SK-N-SH treated with all-trans-retinoic acid at 6 μM for 48 hours (cell line): Measurements from ENCODE around the gene FFAR3.

Experiments
- ATAC-seq: fragments of 200-7000 bp; cut with Tn5 transposase; 3 replicates; pipeline ENCODE4 v1.9.1; 2020; ENCODE audit warnings: mild to moderate bottlenecking, moderate library complexity
- ARNTL ChIP-seq: fragments of 450-650 bp; formaldehyde crosslinking; IDR thresholded peaks from 2 replicates; pipeline ENCODE4 v1.5.0; 2020; ENCODE audit warnings: low read depth, mild to moderate bottlenecking, moderate library complexity, borderline replicate concordance
- BACH2 ChIP-seq: fragments of 250-450 bp; sonication (Bioruptor Pico); IDR thresholded peaks from 2 replicates; pipeline ENCODE4 v1.9.0; 2021; ENCODE audit warnings: mild to moderate bottlenecking, borderline replicate concordance
- CSDC2 ChIP-seq: fragments of 250-450 bp; sonication (Bioruptor Pico); IDR thresholded peaks from 2 replicates; pipeline ENCODE4 v1.5.0; 2020; ENCODE audit warnings: mild to moderate bottlenecking, moderate library complexity
- ESRRG ChIP-seq: fragments of 250-450 bp; sonication (Bioruptor Pico); IDR thresholded peaks from 2 replicates; pipeline ENCODE4 v1.6.1; 2021; ENCODE audit warnings: mild to moderate bottlenecking
- GLIS3 ChIP-seq: fragments of 250-450 bp; sonication (Bioruptor Pico); IDR thresholded peaks from 2 replicates; pipeline ENCODE4 v1.5.0; 2020; ENCODE audit warnings: mild to moderate bottlenecking, moderate library complexity
- ISL1 ChIP-seq: fragments of 250-450 bp; sonication (Bioruptor Pico); IDR thresholded peaks from 2 replicates; pipeline ENCODE4 v2.1.2; 2022; ENCODE audit warnings: mild to moderate bottlenecking, moderate library complexity
- OSR1 ChIP-seq: fragments of 250-450 bp; sonication (Bioruptor Pico); IDR thresholded peaks from 2 replicates; pipeline ENCODE4 v1.8.0; 2022; ENCODE audit warnings: moderate library complexity, mild to moderate bottlenecking, inconsistent platforms
- PPARA ChIP-seq: fragments of 250-450 bp; sonication (Bioruptor Pico); IDR thresholded peaks from 2 replicates; pipeline ENCODE4 v1.5.0; 2020; ENCODE audit warnings: mild to moderate bottlenecking, borderline replicate concordance
- RARB ChIP-seq: fragments of 250-450 bp; sonication (Bioruptor Pico); IDR thresholded peaks from 2 replicates; pipeline ENCODE4 v1.8.0; 2021; ENCODE audit warnings: mild to moderate bottlenecking, moderate library complexity
- SNAI2 ChIP-seq: fragments of 250-450 bp; sonication (Bioruptor Pico); IDR thresholded peaks from 2 replicates; pipeline ENCODE4 v1.5.0; 2020; ENCODE audit warnings: mild to moderate bottlenecking, moderate library complexity
- TCF4 ChIP-seq: fragments of 250-450 bp; sonication (Bioruptor Pico); IDR thresholded peaks from 2 replicates; pipeline ENCODE4 v1.8.0; 2021; ENCODE audit warnings: mild to moderate bottlenecking, moderate library complexity, borderline replicate concordance
- TOX ChIP-seq: fragments of 250-450 bp; sonication (Bioruptor Pico); IDR thresholded peaks from 2 replicates; pipeline ENCODE4 v1.8.0; 2021; ENCODE audit warnings: mild to moderate bottlenecking, moderate library complexity, borderline replicate concordance
- ZC3H10 ChIP-seq: fragments of 250-450 bp; sonication (Bioruptor Pico); IDR thresholded peaks from 2 replicates; pipeline ENCODE4 v1.5.1; 2021; ENCODE audit warnings: mild to moderate bottlenecking, moderate library complexity
- ZFP3 ChIP-seq: fragments of 250-450 bp; sonication (Bioruptor Pico); IDR thresholded peaks from 2 replicates; pipeline ENCODE4 v1.5.0; 2020; ENCODE audit warnings: mild to moderate bottlenecking, moderate library complexity
- ZFP30 ChIP-seq: fragments of 450-650 bp; formaldehyde crosslinking; IDR thresholded peaks from 2 replicates; pipeline ENCODE4 v1.5.0; 2022; ENCODE audit warnings: mild to moderate bottlenecking, moderate library complexity
- ZNF565 ChIP-seq: fragments of 450-650 bp; formaldehyde crosslinking; conservative IDR thresholded peaks from 2 replicates; pipeline ENCODE4 v1.5.0; 2020; ENCODE audit warnings: low read depth, mild to moderate bottlenecking, moderate library complexity
- ZNF70 ChIP-seq: fragments of 450-650 bp; formaldehyde crosslinking; IDR thresholded peaks from 2 replicates; pipeline ENCODE4 v1.5.0; 2020; ENCODE audit warnings: mild to moderate bottlenecking, moderate library complexity
- ZNF8 ChIP-seq: fragments of 450-650 bp; formaldehyde crosslinking; IDR thresholded peaks from 2 replicates; pipeline ENCODE4 v1.5.0; 2020; ENCODE audit warnings: mild to moderate bottlenecking, moderate library complexity
- TF ChIP-seq, protein P1 (sequence below): fragments of 250-450 bp; sonication (Bioruptor Pico); IDR thresholded peaks from 2 replicates; pipeline ENCODE4 v1.5.1; 2020; ENCODE audit warnings: low read depth, mild to moderate bottlenecking, moderate library complexity
- TF ChIP-seq, protein P2 (sequence below): fragments of 250-450 bp; sonication (Bioruptor Pico); IDR thresholded peaks from 2 replicates; pipeline ENCODE4 v1.5.1; 2021; ENCODE audit warnings: mild to moderate bottlenecking, moderate library complexity
- TF ChIP-seq, protein P3 (sequence below): fragments of 250-450 bp; sonication (Bioruptor Pico); IDR thresholded peaks from 2 replicates; pipeline ENCODE4 v1.8.0; 2020; ENCODE audit warnings: mild to moderate bottlenecking, moderate library complexity, borderline replicate concordance
- TF ChIP-seq, protein P4 (sequence below): fragments of 250-450 bp; sonication (Bioruptor Pico); IDR thresholded peaks from 2 replicates; pipeline ENCODE4 v1.8.0; 2021; ENCODE audit warnings: low read depth, mild to moderate bottlenecking, moderate library complexity, borderline replicate concordance

FFAR3 gene

DNA sequence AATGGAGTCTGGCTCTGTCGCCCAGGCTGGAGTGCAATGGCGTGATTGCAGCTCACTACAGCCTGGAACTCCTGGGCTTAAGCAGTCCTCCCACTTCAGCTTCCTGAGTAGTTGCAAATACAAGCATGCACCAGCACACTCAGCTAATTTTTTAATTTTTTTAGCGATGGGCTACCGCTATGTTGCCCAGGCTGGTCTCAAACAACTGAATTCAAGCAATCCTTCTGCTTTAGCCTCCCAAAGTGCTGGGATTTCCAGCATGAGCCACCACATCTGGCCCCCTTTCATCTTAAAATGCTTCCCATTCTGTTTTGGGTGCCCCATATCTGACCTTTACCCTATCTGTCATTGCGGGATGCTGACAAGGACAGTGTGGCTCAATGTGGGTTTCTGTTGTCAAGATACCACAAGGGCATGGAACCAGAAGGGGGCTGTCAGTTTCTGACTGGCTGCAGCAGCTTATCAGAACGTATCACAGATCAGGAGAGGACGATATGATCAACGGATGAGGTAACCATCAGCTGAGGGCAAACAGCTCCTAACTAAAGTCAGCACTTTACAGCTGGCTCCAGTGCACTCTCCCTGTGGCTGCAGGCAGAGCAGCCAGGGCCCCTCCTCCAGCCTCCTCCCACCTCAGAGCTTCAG is 45.0 kb downstream of the FFAR3 start:
- TF ChIP-seq, protein P1, sequence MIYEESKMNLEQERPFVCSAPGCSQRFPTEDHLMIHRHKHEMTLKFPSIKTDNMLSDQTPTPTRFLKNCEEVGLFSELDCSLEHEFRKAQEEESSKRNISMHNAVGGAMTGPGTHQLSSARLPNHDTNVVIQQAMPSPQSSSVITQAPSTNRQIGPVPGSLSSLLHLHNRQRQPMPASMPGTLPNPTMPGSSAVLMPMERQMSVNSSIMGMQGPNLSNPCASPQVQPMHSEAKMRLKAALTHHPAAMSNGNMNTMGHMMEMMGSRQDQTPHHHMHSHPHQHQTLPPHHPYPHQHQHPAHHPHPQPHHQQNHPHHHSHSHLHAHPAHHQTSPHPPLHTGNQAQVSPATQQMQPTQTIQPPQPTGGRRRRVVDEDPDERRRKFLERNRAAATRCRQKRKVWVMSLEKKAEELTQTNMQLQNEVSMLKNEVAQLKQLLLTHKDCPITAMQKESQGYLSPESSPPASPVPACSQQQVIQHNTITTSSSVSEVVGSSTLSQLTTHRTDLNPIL (CRISPR knock-in tag): no peak
- no peak for TF ChIP-seq RARB (CRISPR knock-in tag)
- no peak for TF ChIP-seq BACH2 (CRISPR knock-in tag)
- TF ChIP-seq ZFP3: no peak
- TF ChIP-seq ZC3H10 (CRISPR knock-in tag): no peak
- TF ChIP-seq TCF4: no peak
- TF ChIP-seq, protein P2, sequence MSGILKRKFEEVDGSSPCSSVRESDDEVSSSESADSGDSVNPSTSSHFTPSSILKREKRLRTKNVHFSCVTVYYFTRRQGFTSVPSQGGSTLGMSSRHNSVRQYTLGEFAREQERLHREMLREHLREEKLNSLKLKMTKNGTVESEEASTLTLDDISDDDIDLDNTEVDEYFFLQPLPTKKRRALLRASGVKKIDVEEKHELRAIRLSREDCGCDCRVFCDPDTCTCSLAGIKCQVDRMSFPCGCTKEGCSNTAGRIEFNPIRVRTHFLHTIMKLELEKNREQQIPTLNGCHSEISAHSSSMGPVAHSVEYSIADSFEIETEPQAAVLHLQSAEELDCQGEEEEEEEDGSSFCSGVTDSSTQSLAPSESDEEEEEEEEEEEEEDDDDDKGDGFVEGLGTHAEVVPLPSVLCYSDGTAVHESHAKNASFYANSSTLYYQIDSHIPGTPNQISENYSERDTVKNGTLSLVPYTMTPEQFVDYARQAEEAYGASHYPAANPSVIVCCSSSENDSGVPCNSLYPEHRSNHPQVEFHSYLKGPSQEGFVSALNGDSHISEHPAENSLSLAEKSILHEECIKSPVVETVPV (CRISPR knock-in tag): no peak
- TF ChIP-seq OSR1 (CRISPR knock-in tag): no peak
- TF ChIP-seq, protein P3, sequence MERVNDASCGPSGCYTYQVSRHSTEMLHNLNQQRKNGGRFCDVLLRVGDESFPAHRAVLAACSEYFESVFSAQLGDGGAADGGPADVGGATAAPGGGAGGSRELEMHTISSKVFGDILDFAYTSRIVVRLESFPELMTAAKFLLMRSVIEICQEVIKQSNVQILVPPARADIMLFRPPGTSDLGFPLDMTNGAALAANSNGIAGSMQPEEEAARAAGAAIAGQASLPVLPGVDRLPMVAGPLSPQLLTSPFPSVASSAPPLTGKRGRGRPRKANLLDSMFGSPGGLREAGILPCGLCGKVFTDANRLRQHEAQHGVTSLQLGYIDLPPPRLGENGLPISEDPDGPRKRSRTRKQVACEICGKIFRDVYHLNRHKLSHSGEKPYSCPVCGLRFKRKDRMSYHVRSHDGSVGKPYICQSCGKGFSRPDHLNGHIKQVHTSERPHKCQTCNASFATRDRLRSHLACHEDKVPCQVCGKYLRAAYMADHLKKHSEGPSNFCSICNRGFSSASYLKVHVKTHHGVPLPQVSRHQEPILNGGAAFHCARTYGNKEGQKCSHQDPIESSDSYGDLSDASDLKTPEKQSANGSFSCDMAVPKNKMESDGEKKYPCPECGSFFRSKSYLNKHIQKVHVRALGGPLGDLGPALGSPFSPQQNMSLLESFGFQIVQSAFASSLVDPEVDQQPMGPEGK (CRISPR knock-in tag): no peak
- no peak for TF ChIP-seq ZNF70
- TF ChIP-seq ESRRG (CRISPR knock-in tag): no peak
- TF ChIP-seq ZNF8 (CRISPR knock-in tag): no peak
- TF ChIP-seq ISL1: no peak
- no peak for TF ChIP-seq ZFP30
- no peak for TF ChIP-seq GLIS3
- TF ChIP-seq, protein P4, sequence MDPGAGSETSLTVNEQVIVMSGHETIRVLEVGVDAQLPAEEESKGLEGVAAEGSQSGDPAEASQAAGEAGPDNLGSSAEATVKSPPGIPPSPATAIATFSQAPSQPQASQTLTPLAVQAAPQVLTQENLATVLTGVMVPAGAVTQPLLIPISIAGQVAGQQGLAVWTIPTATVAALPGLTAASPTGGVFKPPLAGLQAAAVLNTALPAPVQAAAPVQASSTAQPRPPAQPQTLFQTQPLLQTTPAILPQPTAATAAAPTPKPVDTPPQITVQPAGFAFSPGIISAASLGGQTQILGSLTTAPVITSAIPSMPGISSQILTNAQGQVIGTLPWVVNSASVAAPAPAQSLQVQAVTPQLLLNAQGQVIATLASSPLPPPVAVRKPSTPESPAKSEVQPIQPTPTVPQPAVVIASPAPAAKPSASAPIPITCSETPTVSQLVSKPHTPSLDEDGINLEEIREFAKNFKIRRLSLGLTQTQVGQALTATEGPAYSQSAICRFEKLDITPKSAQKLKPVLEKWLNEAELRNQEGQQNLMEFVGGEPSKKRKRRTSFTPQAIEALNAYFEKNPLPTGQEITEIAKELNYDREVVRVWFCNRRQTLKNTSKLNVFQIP (CRISPR knock-in tag): no peak
- TF ChIP-seq ARNTL (CRISPR knock-in tag): no peak
- no peak for TF ChIP-seq SNAI2 (CRISPR knock-in tag)
- TF ChIP-seq ZNF565 (CRISPR knock-in tag): no peak
- no peak for ATAC-seq

DNA sequence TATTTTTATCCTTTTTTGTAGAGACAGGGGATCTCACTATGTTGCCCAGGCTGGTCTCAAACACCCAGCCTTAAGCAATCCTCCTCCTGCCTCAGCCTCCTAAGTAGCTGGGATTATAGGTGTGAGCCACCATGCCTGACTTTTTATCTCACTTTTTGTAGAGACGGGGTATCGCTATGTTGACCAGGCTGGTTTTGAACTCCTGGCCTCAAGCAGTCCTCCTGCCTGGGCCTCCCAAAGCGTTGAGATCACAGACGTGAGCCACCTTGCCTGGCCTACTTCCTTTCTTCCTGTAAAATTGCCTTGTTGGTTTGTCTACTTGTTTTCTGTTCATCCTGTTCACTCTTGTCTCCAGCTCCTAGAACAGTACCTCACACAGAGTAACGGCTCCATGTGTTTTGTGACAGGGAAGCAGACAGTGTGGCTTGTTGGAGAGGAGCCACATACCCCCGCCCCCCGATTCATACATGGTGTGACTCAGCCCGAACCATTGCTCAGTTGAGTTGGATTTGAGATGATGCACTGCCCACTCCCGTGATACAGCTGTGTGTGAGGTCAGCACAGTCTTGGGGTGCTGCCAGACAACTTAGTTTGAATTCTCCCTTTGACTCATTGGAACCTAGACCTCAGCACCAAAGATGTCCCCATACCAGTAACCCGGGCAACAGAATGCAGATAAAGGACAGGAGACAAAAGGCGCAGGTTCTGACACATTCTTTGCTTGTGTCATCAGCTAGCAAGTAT is 46.8 kb downstream of the FFAR3 start:
- TF ChIP-seq, protein P2 (CRISPR knock-in tag): no peak
- no peak for TF ChIP-seq TCF4
- TF ChIP-seq, protein P3 (CRISPR knock-in tag): no peak
- TF ChIP-seq, protein P1 (CRISPR knock-in tag): no peak
- no peak for TF ChIP-seq ISL1
- TF ChIP-seq, protein P4 (CRISPR knock-in tag): no peak
- no peak for TF ChIP-seq PPARA
- no peak for TF ChIP-seq GLIS3
- TF ChIP-seq ZNF8 (CRISPR knock-in tag): no peak
- TF ChIP-seq CSDC2: no peak
- no peak for TF ChIP-seq ZNF70
- TF ChIP-seq TOX (CRISPR knock-in tag): no peak
- no peak for TF ChIP-seq SNAI2 (CRISPR knock-in tag)
- no peak for TF ChIP-seq ARNTL (CRISPR knock-in tag)
- ATAC-seq: no peak; the same call in 2 of the 3 replicates
